GM10266 (cell line): ENCODE measurements around the gene ARFGEF3.
"Not testable (repeated sequence)": the region's sequence is repeated elsewhere in the genome, so short reads cannot be mapped to it uniquely, and the experiment has no call there.

Experiments used
- DNase-seq: peaks from one replicate; pipeline ENCODE4 v3.0.0; 2012; ENCODE audit errors: extremely low spot score
- CTCF ChIP-seq: IDR thresholded peaks from 2 replicates; pipeline ENCODE4 v1.5.1; 2012; ENCODE audit warnings: mild to moderate bottlenecking, low read depth; ENCODE audit not compliant: control insufficient read depth, insufficient read depth; ENCODE audit errors: missing control alignments

Gene ARFGEF3

DNA sequence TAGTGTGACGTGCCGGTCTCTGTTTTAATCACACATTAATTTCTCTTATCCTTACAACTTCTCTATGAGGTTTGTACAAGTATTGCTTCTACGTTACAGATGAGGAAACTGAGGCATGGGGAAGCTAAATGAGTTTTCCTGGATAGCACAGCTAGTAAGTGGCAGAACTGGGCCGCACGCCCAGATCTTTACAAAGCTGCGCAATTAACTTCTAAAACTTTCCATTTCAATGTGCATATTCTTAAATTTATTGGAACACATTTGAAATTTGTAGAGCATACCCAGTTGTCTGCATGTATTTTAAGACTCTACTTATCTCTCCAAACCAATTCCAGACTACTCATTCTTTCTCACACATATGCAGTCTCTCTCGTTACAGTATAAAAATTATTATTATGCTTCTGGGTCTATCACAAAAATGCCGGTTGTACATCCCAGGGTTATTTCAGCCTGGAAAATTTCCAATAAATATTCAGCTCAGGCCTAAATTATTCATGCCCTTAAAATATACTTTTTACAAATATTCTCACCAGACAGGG, 44.3 kb upstream of the ARFGEF3 start:
- no peak for DNase-seq
- TF ChIP-seq CTCF = no peak

DNA sequence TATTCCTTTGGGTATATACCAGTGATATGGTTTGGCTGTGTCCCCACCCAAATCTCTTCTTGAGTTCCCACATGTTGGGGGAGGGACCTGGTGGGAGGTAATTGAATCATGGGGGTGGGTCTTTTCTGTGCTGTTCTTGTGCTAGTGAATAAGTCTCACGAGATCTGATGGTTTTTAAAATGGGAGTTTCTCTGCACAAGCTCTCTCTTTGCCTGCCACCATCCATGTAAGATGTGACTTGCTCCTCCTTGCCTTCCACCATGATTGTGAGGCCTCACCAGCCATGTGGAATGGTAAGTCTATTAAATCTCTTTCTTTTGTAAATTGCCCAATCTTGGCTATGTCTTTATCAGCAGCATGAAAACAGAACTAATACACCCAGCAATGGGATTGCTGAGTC, 42.5 kb upstream of the ARFGEF3 start:
- not testable (repeated sequence) for DNase-seq

DNA sequence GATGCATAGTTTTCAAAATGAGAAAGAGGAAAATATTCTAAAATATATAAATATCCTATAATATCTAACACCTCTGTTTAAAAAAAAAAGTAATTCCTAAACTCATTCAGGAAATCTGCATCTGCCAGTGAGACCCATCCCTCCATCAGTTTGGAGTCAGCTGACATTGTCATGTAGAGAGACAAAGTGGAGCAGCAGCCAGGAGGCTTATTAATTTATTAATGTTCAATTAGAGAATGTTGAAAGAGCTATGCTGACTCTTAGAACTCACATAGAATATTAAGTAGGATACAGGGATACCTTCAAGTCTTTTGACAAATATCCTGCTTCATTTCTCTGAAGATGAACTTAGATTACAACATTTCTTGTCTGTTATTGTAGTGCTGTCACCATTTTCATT, 41.8 kb upstream of the ARFGEF3 start:
- DNase-seq = no peak
- no peak for TF ChIP-seq CTCF

DNA sequence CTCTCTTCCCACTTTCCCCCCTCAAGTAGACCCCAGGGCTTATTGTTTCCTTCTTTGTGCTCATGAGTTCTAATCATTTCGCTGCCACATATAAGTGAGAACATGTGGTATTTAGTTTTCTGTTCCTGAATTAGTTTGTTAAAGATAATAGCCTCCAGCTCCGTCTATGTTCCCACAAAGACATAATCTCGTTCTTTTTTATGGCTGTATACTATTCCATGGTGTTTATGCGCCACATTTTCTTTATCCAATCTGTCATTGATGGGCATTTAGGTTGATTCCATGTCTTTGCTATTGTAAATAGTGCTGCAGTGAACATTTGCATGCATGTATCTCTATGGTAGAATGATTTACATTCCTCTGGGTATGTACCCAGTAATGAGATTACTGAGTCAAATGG, 37.6 kb upstream of the ARFGEF3 start:
- TF ChIP-seq CTCF = no peak
- no peak for DNase-seq

DNA sequence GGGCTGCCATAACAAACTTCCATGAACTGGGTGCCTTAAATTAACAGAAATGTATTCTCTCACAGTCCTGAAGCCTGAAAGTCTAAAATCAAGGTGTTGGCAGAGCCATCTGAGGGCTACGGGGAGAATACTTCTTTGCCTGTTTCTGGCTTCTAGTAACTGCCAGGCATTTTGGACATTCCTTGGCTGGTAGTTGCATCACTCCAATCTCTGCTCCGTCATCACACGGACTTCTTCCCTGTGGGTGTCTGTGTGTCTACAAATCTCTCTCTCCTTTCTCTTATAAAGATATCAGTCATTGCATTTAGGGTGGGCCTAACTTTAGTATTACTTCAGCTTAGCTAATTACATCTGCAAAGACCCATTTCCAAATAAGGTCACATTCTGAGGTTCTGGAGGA, 33.6 kb upstream of the ARFGEF3 start:
- DNase-seq = no peak
- no peak for TF ChIP-seq CTCF

GRCh38 chr6:138129190-138129589, 32.5 kb upstream of the ARFGEF3 start:
- DNase-seq = no peak
- TF ChIP-seq CTCF = peak; percentile 5

GRCh38 chr6:138142806-138143205, 18.9 kb upstream of the ARFGEF3 start:
- TF ChIP-seq CTCF = no peak
- DNase-seq = no peak

DNA sequence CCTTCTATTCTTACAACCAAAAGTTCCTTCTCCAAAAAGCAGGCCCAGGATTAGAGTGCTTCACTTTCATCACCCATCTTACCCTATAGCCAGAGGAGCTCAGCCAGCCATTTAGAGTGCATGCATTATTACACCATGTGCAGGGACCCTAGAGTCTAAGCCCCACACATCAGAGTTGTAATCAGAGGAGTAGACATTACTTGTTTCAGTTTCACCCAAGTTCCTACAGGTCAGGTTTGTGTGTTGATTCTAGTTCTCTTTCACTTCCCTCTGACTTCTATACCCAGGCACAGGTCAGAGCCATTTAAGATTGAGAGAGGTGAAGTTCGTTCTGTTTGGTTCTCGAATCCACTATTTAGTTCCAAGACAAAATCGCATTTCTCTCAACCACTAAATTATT, 16.3 kb upstream of the ARFGEF3 start:
- TF ChIP-seq CTCF = no peak
- no peak for DNase-seq
